Activated gamma-delta T cell treated with anti-CD3 and anti-CD28 coated beads, Interleukin-2, amount 50 U/mL, for 16 hours (primary cell): ENCODE measurements around the gene FOXC2.

Experiments
- DNase-seq: peaks from one replicate; pipeline ENCODE4 v3.0.0-alpha.2; 2020; ENCODE audit warnings: low read depth

Gene FOXC2

DNA sequence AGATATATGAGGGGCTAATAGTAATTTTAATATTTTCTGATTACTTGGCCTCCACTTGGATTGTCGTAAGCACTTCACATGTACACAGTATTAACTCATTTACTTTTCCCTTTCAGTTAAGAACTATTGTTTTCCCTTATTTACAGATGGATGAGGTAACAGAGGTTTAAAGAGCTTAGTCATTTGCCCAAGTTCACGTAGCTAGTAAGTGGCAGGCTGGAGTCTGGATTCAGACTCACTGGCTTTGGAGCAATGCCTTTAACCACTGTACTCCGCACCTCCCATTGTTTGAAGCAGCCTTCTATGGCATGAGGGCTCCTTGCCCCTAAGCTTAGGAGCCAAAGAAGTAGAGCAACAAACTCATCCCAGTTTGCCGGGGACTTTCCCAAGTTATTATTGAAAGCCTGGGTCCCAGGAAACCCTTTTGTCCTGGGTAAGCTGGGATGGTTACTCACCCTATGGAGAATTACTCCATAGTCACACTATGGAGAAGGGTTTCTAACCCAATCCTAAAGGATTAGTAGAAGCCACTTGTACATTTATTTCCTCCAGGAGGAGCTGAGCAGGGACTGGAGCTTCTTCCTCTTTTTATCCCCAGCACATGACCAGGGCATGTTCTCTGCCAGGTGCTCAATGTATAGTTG, 24.0 kb downstream of the FOXC2 start:
- no peak for DNase-seq

DNA sequence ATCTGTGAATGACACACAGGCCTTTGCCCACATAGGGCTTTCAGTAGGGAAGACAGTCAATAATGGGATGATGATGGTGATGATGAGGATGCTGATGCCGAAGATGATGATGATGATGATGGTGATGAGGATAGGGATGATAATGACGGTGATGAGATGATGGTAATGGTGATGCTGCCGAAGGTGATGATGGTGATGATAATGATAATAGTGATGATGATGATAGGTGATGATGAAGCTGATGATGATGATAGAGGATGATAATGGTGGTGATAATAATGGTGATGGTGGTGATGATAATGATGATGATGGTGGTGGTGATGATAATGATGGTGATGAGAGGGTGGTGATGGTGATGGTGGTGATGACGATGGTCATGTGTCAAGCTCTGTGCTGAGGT, 24.6 kb downstream of the FOXC2 start:
- no peak for DNase-seq

DNA sequence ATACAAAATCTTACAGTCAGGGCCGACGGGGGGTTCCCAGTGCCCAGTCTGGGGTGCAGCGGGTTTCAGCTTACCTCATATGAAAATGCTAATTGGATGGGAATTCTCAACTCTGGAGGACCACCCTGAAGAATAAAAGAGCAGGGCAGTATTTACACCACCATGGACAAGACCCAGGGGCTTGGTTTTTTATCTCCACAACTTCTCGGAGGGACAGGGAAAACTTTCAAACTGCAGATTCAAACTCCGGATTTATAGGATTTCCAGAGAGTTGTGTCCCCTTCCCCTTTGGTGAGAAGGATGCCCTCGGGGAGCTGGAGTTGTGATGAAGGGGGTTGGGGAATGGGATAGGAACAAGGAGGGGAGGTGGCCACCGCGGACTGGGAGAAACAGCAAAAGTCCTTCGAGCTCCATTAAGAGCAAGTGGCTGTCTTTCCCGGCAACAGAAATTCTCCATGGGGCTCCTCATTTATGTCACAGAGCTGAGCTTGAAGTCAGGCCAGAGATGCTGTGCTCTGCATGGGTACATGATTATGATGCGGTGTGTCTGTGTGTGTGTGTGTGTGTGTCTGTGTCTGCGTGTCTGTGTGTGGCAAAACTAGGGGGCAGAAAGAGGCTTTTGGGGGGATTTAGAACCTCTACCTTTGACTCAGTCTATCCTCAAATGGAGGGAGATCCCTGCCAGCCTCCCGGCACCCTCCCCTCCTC, 27.4 kb downstream of the FOXC2 start:
- no peak for DNase-seq

DNA sequence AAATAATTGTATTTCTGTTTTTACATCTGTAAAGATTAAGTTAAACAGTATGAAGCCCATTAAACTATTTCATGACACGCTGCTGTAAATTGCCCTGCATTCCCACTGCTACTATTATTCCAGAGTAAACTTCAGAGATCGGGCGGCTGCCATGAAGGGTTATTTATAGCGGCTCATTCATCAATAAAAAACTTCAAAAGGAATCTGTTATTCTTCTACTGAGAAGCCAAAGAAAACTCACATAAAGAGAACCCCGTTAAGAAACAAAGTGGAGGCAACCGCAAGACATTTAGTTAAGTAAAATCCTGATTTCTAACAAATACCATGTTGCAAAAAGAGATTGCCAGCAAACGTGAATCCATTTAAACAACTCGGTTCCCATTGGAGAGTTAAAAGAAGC, 28.1 kb downstream of the FOXC2 start:
- no peak for DNase-seq

DNA sequence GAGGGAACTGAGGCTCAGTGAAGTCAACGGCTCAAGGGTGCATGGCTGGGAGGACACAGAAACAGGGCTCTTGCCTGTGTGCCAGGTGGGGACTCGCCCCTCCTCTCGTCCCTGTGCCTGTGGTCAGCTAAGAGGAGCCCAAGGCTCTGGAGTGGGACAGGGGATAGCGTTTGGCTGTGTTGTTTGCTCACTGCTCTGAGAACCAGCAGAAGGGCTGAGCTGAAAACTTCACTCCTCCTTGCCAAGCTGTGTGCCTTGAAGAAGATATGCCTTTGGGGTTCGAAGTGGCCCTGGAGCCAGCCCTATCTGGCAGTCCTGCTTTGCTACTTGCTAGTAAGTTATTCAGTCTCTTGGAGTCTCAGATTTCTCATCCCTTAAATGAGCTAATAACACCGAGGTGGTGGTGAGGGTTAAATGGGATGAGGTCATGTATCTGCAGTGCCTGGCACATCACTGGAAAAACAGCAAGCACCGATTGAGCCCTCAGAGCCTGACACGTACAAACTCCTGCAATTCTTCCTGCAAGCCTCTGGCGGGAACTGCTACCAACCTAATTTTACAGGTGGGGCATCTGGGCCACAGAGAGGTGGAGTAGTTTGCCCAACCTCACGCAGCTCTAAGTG, 29.5 kb downstream of the FOXC2 start:
- DNase-seq: no peak

DNA sequence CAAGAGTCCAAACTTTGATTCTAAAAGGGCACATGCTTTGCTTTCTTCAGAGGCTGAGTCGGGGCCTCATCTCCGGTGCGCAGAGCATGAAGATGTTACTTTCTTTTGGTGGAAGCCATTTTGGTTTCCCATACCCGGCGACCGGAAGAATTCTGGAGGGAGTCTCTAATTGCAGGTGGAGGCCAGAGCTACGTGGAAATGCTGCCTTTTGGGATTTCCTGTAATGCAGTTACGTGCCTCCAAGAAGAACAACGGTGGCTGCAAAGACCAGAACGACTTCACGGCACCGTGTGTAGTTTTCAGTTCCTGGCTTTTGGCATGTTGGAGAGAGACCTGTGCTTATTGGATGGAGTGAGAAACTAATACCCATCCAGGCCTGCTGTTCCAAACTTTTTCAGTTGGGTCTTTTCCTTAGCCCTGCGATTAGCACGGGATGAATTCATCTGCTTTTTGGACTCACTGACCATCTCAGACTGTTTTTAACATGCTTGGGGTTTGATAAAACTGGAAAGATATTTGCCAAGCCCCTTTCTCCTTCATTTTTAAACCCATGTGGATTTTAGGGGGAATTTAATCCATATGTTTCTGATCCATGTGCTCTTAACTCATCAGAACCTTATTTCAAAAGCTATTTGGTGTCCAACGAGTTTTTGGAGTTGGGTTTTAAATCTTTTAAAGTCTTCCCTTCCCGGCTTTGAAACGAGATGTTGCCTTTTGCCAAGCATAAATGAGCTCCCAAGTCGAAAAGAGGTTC, 30.7 kb downstream of the FOXC2 start:
- no peak for DNase-seq

DNA sequence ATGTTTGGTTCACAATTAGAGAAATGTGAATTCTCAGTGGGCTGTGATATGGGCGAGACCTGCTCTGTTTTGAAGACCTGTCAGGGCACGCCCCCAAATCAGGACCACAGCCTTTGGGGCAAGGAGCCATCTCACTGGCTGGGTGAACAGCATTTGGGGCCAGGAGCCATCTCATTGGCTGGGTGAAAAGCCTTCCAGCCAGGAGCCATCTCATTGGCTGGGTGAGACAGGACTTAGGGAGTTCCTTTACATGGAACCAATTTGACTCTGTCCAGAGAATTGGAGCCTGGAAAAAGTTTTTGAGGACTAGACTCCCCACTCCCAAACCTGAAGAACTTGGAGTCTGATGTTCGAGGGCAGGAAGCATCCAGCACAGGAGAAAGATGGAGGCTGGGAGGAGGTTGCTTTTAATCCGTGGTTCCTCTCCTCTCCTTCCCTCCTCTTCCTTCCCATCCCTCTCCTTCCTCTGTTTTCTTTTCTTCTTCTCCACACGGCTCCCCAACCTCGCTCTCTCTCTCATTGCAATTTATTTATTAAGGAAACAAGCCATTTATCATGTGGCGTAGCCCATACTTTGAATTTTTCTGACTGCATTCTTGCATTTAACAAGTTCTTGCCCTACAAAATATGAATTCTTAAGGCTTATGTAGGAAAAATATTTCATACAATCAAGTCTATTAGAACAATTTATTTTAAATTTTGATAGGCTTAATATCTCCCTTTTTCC, 31.4 kb downstream of the FOXC2 start:
- no peak for DNase-seq

DNA sequence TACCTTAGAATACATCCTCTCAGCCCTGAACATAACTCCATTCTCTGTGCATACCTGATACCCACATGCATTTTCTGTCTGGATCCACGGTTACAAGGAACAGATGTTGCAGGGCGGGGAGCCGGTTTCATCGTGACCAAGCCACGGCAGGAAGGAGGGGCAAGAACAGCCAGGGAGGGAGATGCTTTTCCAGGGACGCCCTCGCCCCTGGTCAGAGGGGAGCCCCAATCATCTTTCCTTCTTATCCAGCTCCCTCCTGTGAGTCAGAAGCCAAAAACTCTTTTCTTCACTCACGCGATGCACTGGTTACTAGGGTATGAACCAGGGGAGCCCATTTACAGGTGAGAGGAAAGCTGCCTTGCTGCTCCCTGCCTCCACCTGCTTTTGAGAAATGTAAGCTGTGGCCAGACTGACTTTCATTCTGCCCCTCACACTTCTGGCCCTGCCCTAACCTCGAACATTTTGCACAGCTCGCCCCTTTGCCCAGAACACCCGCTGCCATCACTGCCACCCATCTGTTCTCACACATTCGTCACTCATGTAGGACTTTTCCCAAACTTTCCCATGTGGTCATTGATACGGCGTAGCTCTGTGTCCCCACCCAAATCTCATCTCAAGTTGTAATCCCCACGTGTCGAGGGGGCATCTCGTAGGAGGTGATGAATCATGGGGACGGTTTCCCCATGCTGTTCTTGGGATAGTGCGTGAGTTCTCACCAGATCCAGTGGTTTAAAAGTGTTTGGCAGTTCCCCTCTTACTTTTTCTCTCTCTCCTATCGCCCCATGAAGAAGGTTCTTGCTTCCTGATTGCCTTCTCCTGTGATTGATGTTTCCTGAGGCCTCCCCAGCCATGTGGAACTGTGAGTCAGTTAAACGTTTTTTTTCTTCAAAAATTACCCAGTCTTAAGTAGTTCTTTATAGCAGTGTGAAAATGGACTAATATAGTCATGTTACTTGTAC, 32.3 kb downstream of the FOXC2 start:
- no peak for DNase-seq

DNA sequence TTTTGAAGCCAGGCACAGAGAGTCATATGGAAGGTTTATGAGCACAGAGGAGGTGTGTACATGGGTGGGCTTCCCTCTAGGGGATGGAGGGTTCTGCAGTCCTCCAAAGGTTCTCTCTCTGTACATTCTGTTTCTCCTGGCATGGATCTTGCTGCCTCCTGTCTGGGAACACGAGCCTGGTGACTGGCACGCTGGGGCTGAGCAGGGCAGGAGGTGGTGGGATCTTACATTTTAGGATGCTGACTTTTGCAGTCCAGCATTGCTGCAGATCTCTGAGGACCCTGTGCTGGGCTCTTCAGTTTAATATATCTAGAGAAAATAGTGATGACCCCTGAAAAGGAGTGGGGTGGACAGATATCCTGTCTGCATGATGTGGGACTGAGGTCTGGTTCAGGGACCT, 34.7 kb downstream of the FOXC2 start:
- DNase-seq: no peak

DNA sequence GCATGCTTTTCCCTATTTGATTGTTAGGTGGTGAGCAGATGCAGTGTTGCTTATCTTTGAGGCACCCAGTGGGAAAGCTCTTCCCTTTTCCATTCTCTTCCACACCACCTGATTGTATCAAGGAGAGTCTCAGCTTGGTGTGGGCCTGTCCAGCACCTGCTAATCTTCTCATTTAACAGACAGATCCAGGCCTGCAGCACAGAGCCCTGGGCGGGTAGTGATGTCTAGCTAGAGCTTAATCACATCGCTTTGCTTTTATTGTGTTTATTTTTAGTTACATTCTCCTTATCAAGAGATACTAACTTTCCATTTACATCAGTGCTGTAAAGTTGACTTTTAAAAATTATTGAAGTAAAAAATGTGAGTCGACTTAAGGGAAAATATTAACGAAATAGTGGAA, 35.9 kb downstream of the FOXC2 start:
- DNase-seq: no peak

DNA sequence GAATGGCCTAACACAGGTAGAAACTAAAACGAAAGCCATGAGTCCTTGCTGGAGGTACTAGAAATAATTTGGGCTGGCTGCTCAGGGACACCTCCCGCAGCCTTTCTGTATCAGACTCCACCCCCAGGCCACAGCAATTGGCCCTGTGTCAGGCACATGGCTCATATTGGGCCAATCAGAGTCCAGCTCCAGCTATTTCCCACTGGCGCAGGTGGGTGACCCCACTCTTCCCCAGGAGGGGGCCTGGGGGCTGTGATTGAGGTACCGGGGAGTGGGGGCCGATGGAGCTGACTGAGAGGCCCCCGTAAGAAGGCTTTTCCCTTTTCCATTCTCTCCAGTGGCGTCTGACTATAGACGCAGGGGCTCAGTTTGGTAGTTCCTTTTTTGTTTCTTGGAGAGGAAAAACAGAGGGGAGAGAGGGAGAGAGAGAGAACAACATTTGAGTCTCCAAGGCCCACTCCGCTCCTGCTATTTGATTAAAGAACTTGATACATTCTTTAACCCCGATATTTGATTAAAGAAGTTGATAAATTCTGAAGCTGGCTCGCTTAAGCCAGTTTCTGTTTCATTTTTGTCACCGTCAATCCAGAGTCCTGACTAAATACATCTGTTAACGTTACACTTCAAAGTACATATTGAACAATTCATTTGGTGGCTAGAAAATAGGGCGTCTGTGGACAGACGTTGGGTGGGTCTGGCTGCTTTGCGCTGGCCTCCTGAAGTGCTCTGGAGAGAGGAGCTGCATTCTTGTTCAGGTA, 38.0 kb downstream of the FOXC2 start:
- peak; percentile 15 for DNase-seq

DNA sequence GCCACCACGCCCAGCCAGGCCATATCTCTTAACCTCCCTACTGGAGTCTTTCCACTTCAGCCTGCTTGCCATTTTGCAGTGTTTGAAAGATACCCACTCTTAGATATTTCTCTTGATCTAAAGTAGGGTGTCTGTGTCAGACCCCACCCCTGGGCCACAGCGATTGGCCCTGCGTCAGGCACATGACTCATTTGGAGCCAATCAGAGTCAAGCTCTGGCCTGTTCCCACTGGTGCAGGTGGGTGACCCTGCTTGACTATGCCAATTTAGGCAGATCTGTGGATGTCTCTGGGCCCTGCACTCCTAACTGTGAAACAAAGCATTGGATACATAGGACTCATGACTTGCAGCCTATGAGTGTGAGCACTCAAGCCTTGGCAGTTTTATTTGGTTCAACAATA, 39.3 kb downstream of the FOXC2 start:
- DNase-seq: no peak

DNA sequence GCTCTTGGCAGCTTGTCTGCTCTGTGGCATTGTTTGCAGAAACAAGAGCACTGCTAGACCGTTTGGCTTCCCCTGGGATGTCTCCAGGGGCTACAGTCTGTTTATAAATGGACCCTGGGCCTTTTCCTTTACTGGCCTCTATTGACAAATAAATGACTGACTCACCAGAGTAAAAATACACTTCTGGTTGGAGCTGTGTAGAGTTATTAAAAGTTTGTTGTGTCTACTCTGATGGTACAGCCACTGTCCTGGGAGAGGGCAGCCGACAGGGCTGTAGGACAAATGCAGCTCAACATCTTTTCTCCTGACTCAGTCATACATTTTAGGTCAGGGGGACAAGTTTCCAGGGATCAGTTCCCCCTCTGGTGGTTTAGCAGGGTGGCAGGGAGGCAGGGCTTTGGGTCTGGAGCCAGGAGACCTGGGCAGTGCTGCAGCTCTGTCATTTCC, 41.7 kb downstream of the FOXC2 start:
- no peak for DNase-seq

DNA sequence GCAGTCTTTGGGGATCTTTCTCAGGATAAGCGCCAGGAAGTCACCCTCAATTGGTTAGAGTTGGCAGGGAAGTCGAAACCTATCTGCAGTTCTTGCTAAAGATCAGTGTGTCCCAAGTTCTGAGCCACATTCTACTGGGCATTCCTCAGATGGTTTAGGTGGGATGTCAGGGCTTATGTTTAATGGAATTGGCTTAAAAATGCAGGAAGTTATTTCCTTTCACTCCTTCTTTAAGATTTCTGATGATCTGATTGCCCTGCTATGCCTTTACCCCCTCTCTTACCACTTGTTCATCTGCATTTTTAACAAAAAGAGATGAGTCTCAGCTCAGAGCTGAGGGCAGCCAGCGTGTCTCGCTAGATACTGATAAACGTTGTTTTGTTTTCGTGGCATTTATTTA, 42.5 kb downstream of the FOXC2 start:
- DNase-seq: no peak

DNA sequence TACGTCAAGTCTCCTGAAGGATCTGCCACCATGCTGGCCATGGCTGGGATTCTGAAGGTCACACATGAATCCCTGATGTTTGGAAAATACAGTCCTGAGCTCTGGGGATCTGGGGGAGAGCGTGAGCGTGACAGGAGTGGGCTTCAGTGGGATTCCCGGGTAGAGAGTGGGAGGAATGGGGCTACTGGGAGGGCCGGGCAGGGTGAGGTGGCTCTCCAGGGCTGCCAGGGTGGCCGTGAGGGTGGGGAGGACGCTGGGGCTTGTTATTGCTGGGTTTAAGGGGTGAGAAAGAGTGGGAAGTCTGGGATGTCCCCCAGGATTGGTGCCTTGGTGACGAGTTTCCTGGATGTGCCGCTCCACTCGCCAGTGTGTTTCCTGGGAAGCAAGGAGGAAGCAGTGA, 43.0 kb downstream of the FOXC2 start:
- no peak for DNase-seq

DNA sequence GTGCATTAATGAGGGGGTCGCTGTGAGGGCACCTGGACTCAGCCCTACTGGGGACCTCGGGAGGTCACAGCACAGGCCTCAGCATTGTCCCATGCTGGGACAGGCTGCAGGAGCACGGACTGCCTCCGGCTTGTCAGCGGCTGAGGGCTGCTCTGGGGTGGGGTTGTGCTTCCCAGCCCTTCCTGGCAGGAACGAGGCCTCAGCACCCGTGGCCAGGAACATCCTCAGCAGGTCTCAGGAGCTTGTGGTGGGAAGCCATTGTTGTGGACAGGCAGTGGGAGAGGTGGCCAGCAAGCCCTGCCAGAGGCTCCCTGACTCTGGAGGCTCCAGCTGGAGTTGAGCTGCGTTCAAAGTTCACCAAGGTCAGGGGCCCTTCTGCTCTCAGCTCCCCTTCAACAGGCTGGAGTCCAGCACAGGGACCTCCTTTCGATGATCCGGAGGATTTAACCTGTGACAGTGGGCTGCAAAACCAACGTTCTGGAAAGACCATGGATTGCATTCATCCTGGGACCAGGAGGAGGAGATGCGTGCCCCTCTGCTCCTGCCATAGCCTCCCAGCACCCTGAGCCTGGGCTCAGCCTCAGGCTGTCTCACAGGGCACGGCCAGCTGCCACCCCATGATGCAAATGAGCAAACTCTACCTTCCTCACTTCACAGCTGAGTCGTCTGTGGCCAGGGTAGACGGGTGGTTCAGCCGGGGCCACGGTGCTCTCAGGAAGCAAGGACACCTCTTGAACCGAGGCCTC, 44.3 kb downstream of the FOXC2 start:
- DNase-seq: no peak

DNA sequence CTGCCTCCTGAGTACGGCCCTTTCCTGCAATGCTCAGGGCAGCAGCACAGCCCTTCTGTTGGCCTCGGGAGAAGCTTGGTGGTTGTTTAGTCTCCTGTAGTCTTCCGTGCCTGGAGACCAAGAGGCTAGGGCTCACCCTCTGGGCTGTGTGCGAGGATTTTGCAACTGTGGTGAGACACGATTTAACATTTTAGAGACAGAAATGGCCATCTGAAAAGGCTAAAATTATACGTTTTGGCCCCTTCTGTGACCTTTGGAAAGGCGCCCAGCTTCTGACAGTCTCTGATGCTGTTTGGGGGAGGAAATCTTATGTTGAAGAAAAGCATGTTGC, 44.9 kb downstream of the FOXC2 start:
- no peak for DNase-seq

DNA sequence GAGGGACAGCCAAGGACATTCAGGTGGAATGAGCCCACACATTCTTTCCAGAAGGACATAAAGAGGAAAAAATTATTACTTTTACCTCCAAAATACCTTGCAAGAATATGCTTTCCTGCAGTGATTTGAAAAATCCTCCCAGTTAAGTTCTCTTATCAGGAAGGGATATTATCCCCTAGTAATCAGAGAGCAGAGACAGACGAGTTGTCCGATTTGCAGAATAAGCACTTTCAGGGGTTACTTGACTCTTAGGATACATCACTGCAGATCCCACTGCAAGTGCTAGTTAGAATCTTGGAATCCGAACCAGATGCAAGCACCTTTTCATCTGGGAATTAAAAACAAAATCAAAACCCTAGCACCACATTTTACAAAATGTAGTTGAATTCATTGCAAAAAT, 45.3 kb downstream of the FOXC2 start:
- DNase-seq: no peak

DNA sequence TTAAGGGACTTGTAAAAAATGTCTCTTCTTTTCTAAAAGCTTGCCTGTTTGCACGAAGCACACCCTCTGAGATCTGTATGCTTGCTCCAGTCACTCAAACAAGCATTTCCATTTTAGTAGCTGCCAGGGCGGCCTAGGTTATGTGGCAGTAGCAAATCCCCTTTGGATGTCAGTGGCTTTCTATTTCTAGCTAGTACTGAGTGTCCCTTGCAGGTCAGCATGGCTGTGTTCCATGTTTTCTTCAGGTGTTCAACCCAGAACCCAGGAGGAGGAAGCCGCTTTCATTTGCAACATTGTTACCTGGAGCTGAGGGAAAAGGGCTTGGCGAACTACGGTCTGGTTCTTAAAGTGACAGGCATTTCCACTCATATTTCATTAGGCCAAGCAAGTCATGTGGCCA, 48.1 kb downstream of the FOXC2 start:
- no peak for DNase-seq

DNA sequence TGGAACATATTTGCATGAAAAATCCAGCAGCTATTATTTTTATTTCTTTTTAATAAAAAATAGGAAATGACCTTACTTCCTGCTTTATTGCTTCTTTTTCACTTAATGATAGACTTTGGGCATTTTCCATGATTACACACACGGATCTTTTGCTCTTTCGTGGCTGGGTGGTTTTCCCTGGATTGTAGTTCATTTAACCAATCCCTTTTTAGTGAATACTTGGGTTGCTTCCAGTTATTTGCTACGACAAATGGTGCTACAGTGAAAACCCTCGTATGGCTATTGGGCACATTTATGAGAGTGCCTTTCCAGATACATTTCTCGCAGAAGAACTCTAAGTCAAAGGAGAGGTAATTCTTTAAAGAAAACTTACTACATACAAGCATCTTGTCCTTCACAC, 50.3 kb downstream of the FOXC2 start:
- no peak for DNase-seq
